ENCODE results near the gene KCNQ1. TPM values are rescaled to one million over a fixed set of nuclear protein-coding genes. Genes with fewer than 3 reads are reported as not detected.

Gene KCNQ1
- total and polyA plus RNA-seq, 4 donors, result 15.4 to 41.7 (median 26.2) TPM

GRCh38 chr11:2426826-2427521, 17.8 kb upstream of the KCNQ1 start:
- ATAC-seq (ENCODE audit: insufficient read depth, low FRiP score), result no peak

GRCh38 chr11:2427721-2428321, 17.0 kb upstream of the KCNQ1 start:
- ATAC-seq (ENCODE audit: insufficient read depth, low FRiP score) (no peak), DNase-seq (no peak)
- H3K4me3 ChIP-seq, result no peak overlapping the region
- H3K4me1 ChIP-seq (ENCODE audit: control insufficient read depth in 5 of 5, insufficient read depth in 5 of 5, low read length in 5 of 5), result no peaks in the 10 kb centered on the region
- no peaks in the 10 kb centered on the region for H3K27me3 ChIP-seq (ENCODE audit: control insufficient read depth in 3 of 3, insufficient read depth in 3 of 3, low read length in 2 of 3)
- 71 to 75% methylated on average over 10 to 12 of the region's 12 CpGs for WGBS, 2 donors
- H3K27ac ChIP-seq (ENCODE audit: low read depth in 1 of 2, low read length in 1 of 2), result no peak overlapping the region
- TF ChIP-seq CTCF (IDR thresholded peaks at IDR 0.05; ENCODE audit: control extremely low read depth, extremely low read depth), result no peak
- H3K9me3 ChIP-seq (ENCODE audit: control insufficient read depth in 4 of 4, insufficient read depth in 3 of 4, low read length in 3 of 4), result no peaks in the 10 kb centered on the region
- no peaks in the 10 kb centered on the region for H3K36me3 ChIP-seq (ENCODE audit: control insufficient read depth in 4 of 4, insufficient read depth in 4 of 4, low read length in 4 of 4)
- H3K9ac ChIP-seq (ENCODE audit: insufficient read depth in 1 of 2, low read length in 2 of 2), result no peak overlapping the region

More at GRCh38 chr11:2426826-2427521, 17.8 kb upstream of the KCNQ1 start:
- H3K4me1 ChIP-seq (ENCODE audit: control insufficient read depth in 5 of 5, insufficient read depth in 5 of 5, low read length in 5 of 5), result no peaks in the 10 kb centered on the region
- TF ChIP-seq CTCF (IDR thresholded peaks at IDR 0.05; ENCODE audit: control extremely low read depth, extremely low read depth), result no peak
- WGBS, 2 donors, result 81 to 88% methylated on average over 14 of the region's 14 CpGs
- H3K9ac ChIP-seq (ENCODE audit: insufficient read depth in 1 of 2, low read length in 2 of 2), result no peak overlapping the region
- no peaks in the 10 kb centered on the region for H3K36me3 ChIP-seq (ENCODE audit: control insufficient read depth in 4 of 4, insufficient read depth in 4 of 4, low read length in 4 of 4)
- no peak overlapping the region for H3K4me3 ChIP-seq
- H3K27ac ChIP-seq (ENCODE audit: low read depth in 1 of 2, low read length in 1 of 2), result no peak overlapping the region
- DNase-seq, result no peak
- no peaks in the 10 kb centered on the region for H3K9me3 ChIP-seq (ENCODE audit: control insufficient read depth in 4 of 4, insufficient read depth in 3 of 4, low read length in 3 of 4)
- no peaks in the 10 kb centered on the region for H3K27me3 ChIP-seq (ENCODE audit: control insufficient read depth in 3 of 3, insufficient read depth in 3 of 3, low read length in 2 of 3)

DNA sequence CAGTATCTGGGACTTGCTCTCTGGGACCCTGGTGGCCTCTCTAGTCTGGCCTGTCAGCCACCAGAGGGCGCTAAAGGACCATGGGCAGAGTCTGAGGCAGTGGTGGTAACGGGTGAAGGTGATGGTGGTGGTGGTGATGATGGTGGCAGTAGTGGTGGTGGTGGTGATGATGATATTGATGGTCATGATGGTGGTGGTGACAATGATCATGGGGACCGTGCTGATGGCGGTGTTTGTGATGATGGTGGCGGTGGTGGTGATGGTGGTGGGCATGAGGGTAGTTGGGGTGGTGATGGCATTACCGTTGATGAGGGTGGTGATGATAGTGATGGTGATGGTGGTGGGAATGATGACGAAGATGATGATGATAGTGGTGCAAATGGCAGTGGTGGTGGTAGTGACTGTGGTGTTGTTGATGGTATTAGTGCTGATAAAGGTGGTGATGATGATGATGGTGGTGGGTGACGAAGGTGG, 16.4 kb upstream of the KCNQ1 start:
- WGBS, 2 donors, result 51 to 61% methylated on average over 8 of the region's 8 CpGs
- TF ChIP-seq CTCF (IDR thresholded peaks at IDR 0.05; ENCODE audit: control extremely low read depth, extremely low read depth), result peak; percentile 97
- Histone ChIP-seq H3K36me3 (ENCODE audit: control insufficient read depth in 4 of 4, insufficient read depth in 4 of 4, low read length in 4 of 4) (no peaks in the 10 kb centered on the region), H3K4me1 (ENCODE audit: control insufficient read depth in 5 of 5, insufficient read depth in 5 of 5, low read length in 5 of 5) (no peaks in the 10 kb centered on the region), H3K4me3 (no peak overlapping the region), H3K9ac (ENCODE audit: insufficient read depth in 1 of 2, low read length in 2 of 2) (no peak overlapping the region), H3K27me3 (ENCODE audit: control insufficient read depth in 3 of 3, insufficient read depth in 3 of 3, low read length in 2 of 3) (no peaks in the 10 kb centered on the region), H3K9me3 (ENCODE audit: control insufficient read depth in 4 of 4, insufficient read depth in 3 of 4, low read length in 3 of 4) (no peaks in the 10 kb centered on the region), H3K27ac (ENCODE audit: low read depth in 1 of 2, low read length in 1 of 2) (no peak overlapping the region)
- DNase-seq (peak; percentile 61 to 71 (median 66)), ATAC-seq (ENCODE audit: insufficient read depth, low FRiP score) (no peak)
